MM.1S (cell line): ENCODE data around the gene LZTS2.

ENCODE experiments used
- DNase-seq: peaks from one replicate; pipeline ENCODE4 v3.0.0-alpha.2; 2015
- H2AFZ ChIP-seq: fragments of 300-600 bp; sonication (generic); 2 replicates; pipeline ENCODE4 v1.6.0; 2016; ENCODE audit warnings: antibody characterized with exemption, low read length
- H3F3A ChIP-seq: fragments of 300-600 bp; sonication (generic); 2 replicates; pipeline ENCODE4 v1.6.1; 2016; ENCODE audit warnings: mild to moderate bottlenecking, antibody characterized with exemption, low read length, moderate library complexity, mixed read lengths; ENCODE audit not compliant: insufficient read depth
- H3K27ac ChIP-seq: fragments of 300-600 bp; sonication (generic); 2 replicates; pipeline ENCODE4 v1.5.1; 2016; ENCODE audit warnings: mild to moderate bottlenecking, low read length
- H3K27me3 ChIP-seq: fragments of 300-600 bp; sonication (generic); replicated peaks from 2 replicates; pipeline ENCODE4 v1.6.0; 2016; ENCODE audit warnings: low read length; ENCODE audit not compliant: insufficient read depth
- H3K36me3 ChIP-seq: fragments of 300-600 bp; sonication (generic); replicated peaks from 2 replicates; pipeline ENCODE4 v1.6.1; 2016; ENCODE audit warnings: mild to moderate bottlenecking, low read length, mixed read lengths; ENCODE audit not compliant: insufficient read depth
- H3K4me1 ChIP-seq: fragments of 300-600 bp; sonication (generic); 2 replicates; pipeline ENCODE4 v1.6.1; 2016; ENCODE audit warnings: low read length, mixed read lengths
- H3K4me2 ChIP-seq: fragments of 300-600 bp; sonication (generic); 2 replicates; pipeline ENCODE4 v1.6.0; 2016; ENCODE audit warnings: low read depth, low read length
- H3K4me3 ChIP-seq: fragments of 300-600 bp; sonication (generic); 2 replicates; pipeline ENCODE4 v1.5.1; 2016; ENCODE audit warnings: low read length, mixed read lengths
- H3K79me2 ChIP-seq: fragments of 300-600 bp; sonication (generic); 2 replicates; pipeline ENCODE4 v1.6.1; 2016; ENCODE audit warnings: mixed run types, low read length, mixed read lengths
- H3K9ac ChIP-seq: fragments of 300-600 bp; sonication (generic); 2 replicates; pipeline ENCODE4 v1.6.1; 2016; ENCODE audit warnings: low read length, mixed read lengths
- H3K9me2 ChIP-seq: fragments of 300-600 bp; sonication (generic); replicated peaks from 2 replicates; pipeline ENCODE4 v1.6.1; 2016; ENCODE audit warnings: mild to moderate bottlenecking, low read length, mixed read lengths; ENCODE audit not compliant: insufficient read depth
- H3K9me3 ChIP-seq: fragments of 300-600 bp; sonication (generic); replicated peaks from 2 replicates; pipeline ENCODE4 v1.6.1; 2016; ENCODE audit warnings: mild to moderate bottlenecking, low read length, mixed read lengths; ENCODE audit not compliant: insufficient read depth
- H4K20me1 ChIP-seq: fragments of 300-600 bp; sonication (generic); 2 replicates; pipeline ENCODE4 v1.6.1; 2016; ENCODE audit warnings: mild to moderate bottlenecking, low read length, moderate library complexity, mixed read lengths; ENCODE audit not compliant: insufficient read depth
- CTCF ChIP-seq: fragments of 300-600 bp; sonication (generic); IDR thresholded peaks from 2 replicates; pipeline ENCODE4 v1.5.1; 2016; ENCODE audit warnings: antibody characterized with exemption, low read length, mixed read lengths
- EZH2 ChIP-seq: fragments of 300-600 bp; sonication (generic); optimal IDR thresholded peaks from 2 replicates; pipeline ENCODE3; 2017; ENCODE audit warnings: low read depth, mild to moderate bottlenecking, antibody characterized with exemption, low read length, mixed read lengths
- EZH2phosphoT487 ChIP-seq: fragments of 300-600 bp; sonication (generic); IDR thresholded peaks from 2 replicates; pipeline ENCODE4 v1.6.1; 2018; ENCODE audit warnings: antibody characterized with exemption, low read length

The LZTS2 gene

DNA sequence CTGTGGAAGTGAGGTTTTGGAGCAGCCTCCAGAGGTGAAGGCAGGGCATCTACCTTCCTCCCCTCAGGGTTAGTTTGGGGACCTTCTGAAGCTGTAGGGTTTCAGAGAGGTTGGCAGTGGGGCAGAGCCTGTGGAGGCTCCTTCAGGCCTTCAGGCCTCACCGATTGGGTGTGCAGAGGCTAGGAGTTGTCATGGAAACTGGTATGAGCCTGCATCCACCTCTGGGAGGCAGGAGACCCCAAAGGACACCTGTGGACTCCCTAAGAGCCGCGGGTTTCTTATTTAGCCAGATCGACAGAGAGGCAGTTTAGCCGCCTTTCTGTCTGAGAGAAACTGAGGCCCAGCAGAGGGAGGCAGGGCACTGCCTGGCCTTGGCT lies 2.0 kb downstream of the LZTS2 start:
- H2AFZ ChIP-seq, result no peak overlapping the region
- TF ChIP-seq CTCF, result no peak
- TF ChIP-seq EZH2, result no peak
- no peak for TF ChIP-seq EZH2phosphoT487
- peak; percentile 3 for DNase-seq
- no peaks in the 10 kb centered on the region for H3K27me3 ChIP-seq
- H3K4me1 ChIP-seq, result peaks cover 8% of the 10 kb centered on the region
- H3K9ac ChIP-seq, result no peak overlapping the region
- no peak overlapping the region for H3K27ac ChIP-seq
- no peaks in the 10 kb centered on the region for H4K20me1 ChIP-seq
- H3F3A ChIP-seq, result peaks cover 16% of the 10 kb centered on the region
- H3K79me2 ChIP-seq, result no peaks in the 10 kb centered on the region
- H3K9me2 ChIP-seq, result no peaks in the 10 kb centered on the region
- H3K4me3 ChIP-seq, result no peak overlapping the region
- no peak overlapping the region for H3K4me2 ChIP-seq
- no peaks in the 10 kb centered on the region for H3K36me3 ChIP-seq
- no peaks in the 10 kb centered on the region for H3K9me3 ChIP-seq

DNA sequence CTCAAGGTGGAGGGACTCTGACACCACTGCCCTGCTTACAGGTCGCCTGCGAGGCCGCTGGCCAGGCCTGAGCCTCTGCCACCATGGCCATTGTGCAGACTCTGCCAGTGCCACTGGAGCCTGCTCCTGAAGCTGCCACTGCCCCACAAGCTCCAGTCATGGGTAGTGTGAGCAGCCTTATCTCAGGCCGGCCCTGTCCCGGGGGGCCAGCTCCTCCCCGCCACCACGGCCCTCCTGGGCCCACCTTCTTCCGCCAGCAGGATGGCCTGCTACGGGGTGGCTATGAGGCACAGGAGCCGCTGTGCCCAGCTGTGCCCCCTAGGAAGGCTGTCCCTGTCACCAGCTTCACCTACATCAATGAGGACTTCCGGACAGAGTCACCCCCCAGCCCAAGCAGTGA lies 2.8 kb downstream of the LZTS2 start:
- Histone ChIP-seq H4K20me1 (no peaks in the 10 kb centered on the region), H3K4me1 (peaks cover 6% of the 10 kb centered on the region; the same call in 1 of the 2 replicates), H3K79me2 (no peaks in the 10 kb centered on the region), H3K4me2 (no peak overlapping the region), H2AFZ (no peak overlapping the region), H3K27me3 (no peaks in the 10 kb centered on the region), H3K9ac (no peak overlapping the region), H3K27ac (no peak overlapping the region), H3F3A (peaks cover 13% of the 10 kb centered on the region), H3K4me3 (no peak overlapping the region), H3K9me2 (no peaks in the 10 kb centered on the region), H3K36me3 (no peaks in the 10 kb centered on the region), H3K9me3 (no peaks in the 10 kb centered on the region)
- TF ChIP-seq EZH2 (no peak), EZH2phosphoT487 (no peak), CTCF (no peak)
- no peak for DNase-seq

GRCh38 chr10:101003639-101004206 lies 4.1 kb downstream of the LZTS2 start:
- Histone ChIP-seq H4K20me1 (no peaks in the 10 kb centered on the region), H3K36me3 (no peaks in the 10 kb centered on the region), H3F3A (peaks cover 3% of the 10 kb centered on the region), H3K9me3 (no peaks in the 10 kb centered on the region), H3K4me2 (no peak overlapping the region), H3K9me2 (no peaks in the 10 kb centered on the region), H3K27ac (no peak overlapping the region), H3K27me3 (no peaks in the 10 kb centered on the region), H3K79me2 (no peaks in the 10 kb centered on the region), H2AFZ (no peak overlapping the region), H3K9ac (no peak overlapping the region), H3K4me1 (peaks cover 3% of the 10 kb centered on the region; the same call in 1 of the 2 replicates), H3K4me3 (no peak overlapping the region)
- no peak for DNase-seq
- TF ChIP-seq EZH2phosphoT487 (no peak), EZH2 (no peak), CTCF (no peak)
